HG03571 (cell line): ENCODE data around the gene EDIL3.
"Not testable (repeated sequence)": the region's sequence is repeated elsewhere in the genome, so short reads cannot be mapped to it uniquely, and the experiment has no call there.

ENCODE experiments used
- ATAC-seq: cut with Tn5 transposase; IDR thresholded peaks from one replicate; pipeline ENCODE4 v1.9.1; 2021; ENCODE audit not compliant: unreplicated experiment

Gene EDIL3

GRCh38 chr5:84197538-84197937, 187.1 kb downstream of the EDIL3 start:
- no peak for ATAC-seq

- no peak for ATAC-seq
Measured at GRCh38 chr5:84191281-84191680, 193.4 kb downstream of the EDIL3 start.

GRCh38 chr5:84184857-84185256, 199.8 kb downstream of the EDIL3 start:
- ATAC-seq = no peak

- no peak for ATAC-seq
Measured at GRCh38 chr5:84181093-84181492, 203.6 kb downstream of the EDIL3 start.

GRCh38 chr5:84168841-84169240, 215.8 kb downstream of the EDIL3 start:
- ATAC-seq = no peak

- ATAC-seq = no peak
Measured at GRCh38 chr5:84163671-84164070, 221.0 kb downstream of the EDIL3 start.

- ATAC-seq = no peak
Measured at GRCh38 chr5:84162695-84163094, 222.0 kb downstream of the EDIL3 start.

- not testable (repeated sequence) for ATAC-seq
Measured at GRCh38 chr5:84160650-84161049, 224.0 kb downstream of the EDIL3 start.

GRCh38 chr5:84149094-84149493, 235.6 kb downstream of the EDIL3 start:
- no peak for ATAC-seq

- no peak for ATAC-seq
Measured at GRCh38 chr5:84148651-84149050, 236.0 kb downstream of the EDIL3 start.

GRCh38 chr5:84137541-84137940, 247.1 kb downstream of the EDIL3 start:
- ATAC-seq = no peak

- ATAC-seq = no peak
Measured at GRCh38 chr5:84131372-84131771, 253.3 kb downstream of the EDIL3 start.

GRCh38 chr5:84130006-84130580, 254.6 kb downstream of the EDIL3 start:
- ATAC-seq = no peak

GRCh38 chr5:84125216-84125615, 259.5 kb downstream of the EDIL3 start:
- no peak for ATAC-seq

GRCh38 chr5:84119252-84119651, 265.4 kb downstream of the EDIL3 start:
- no peak for ATAC-seq

- no peak for ATAC-seq
Measured at GRCh38 chr5:84118551-84118950, 266.1 kb downstream of the EDIL3 start.

GRCh38 chr5:84115727-84116126, 269.0 kb downstream of the EDIL3 start:
- no peak for ATAC-seq

GRCh38 chr5:84113246-84114105, 271.2 kb downstream of the EDIL3 start:
- ATAC-seq = no peak

GRCh38 chr5:84092738-84093137, 291.9 kb downstream of the EDIL3 start:
- ATAC-seq = no peak

GRCh38 chr5:84091127-84091799, 293.4 kb downstream of the EDIL3 start:
- no peak for ATAC-seq

GRCh38 chr5:84088996-84089395, 295.7 kb downstream of the EDIL3 start:
- no peak for ATAC-seq

GRCh38 chr5:84086511-84086910, 298.2 kb downstream of the EDIL3 start:
- no peak for ATAC-seq
